Chondrocyte (in vitro differentiated cells): ENCODE results near the gene NISCH. TPM values are rescaled to one million over a fixed set of nuclear protein-coding genes. Genes with fewer than 3 reads are reported as not detected.

ENCODE experiments used
- DNase-seq: peaks from one replicate; pipeline ENCODE4 v3.0.0; 2021; ENCODE audit warnings: mixed read lengths, low spot score
- H3K27ac Mint-ChIP-seq: one replicate; pipeline ENCODE4 v1.8.0; 2021; ENCODE audit warnings: mild to moderate bottlenecking, moderate library complexity, mixed read lengths; ENCODE audit not compliant: unreplicated experiment
- H3K27me3 Mint-ChIP-seq: 2 replicates; pipeline ENCODE4 v1.8.0; 2021; ENCODE audit warnings: low read depth, mixed read lengths
- H3K36me3 Mint-ChIP-seq: 2 replicates; pipeline ENCODE4 v1.8.0; 2021; ENCODE audit warnings: low read depth, mixed read lengths
- H3K4me1 Mint-ChIP-seq: 2 replicates; pipeline ENCODE4 v1.8.0; 2021; ENCODE audit warnings: low read depth, mild to moderate bottlenecking, mixed read lengths
- H3K4me3 Mint-ChIP-seq: one replicate; pipeline ENCODE4 v1.8.0; 2021; ENCODE audit warnings: mild to moderate bottlenecking, moderate library complexity, mixed read lengths; ENCODE audit not compliant: unreplicated experiment
- H3K9me3 Mint-ChIP-seq: 2 replicates; pipeline ENCODE4 v1.8.0; 2021; ENCODE audit warnings: low read depth, mixed read lengths
- CTCF ChIP-seq: fragments of 200-600 bp; sonication (generic); IDR thresholded peaks from 2 replicates; pipeline ENCODE4 v1.5.0; 2021; ENCODE audit warnings: antibody characterized with exemption, mild to moderate bottlenecking, moderate library complexity
- total RNA-seq: library from RNA; stranded (reverse); gene quantifications from 3 replicates; pipeline ENCODE4 v1.2.1, GENCODE V29; 2021

NISCH gene
- total RNA-seq, 1 donor from 2014 or later: 101 TPM

- H3K27ac Mint-ChIP-seq: no peak overlapping the region
- TF ChIP-seq CTCF: no peak
- H3K4me1 Mint-ChIP-seq: peaks cover 34% of the 10 kb centered on the region
- no peak overlapping the region for H3K4me3 Mint-ChIP-seq
- H3K9me3 Mint-ChIP-seq: no peaks in the 10 kb centered on the region
- H3K27me3 Mint-ChIP-seq: no peaks in the 10 kb centered on the region
- DNase-seq: no peak
- H3K36me3 Mint-ChIP-seq: peaks cover 2% of the 10 kb centered on the region
Measured at GRCh38 chr3:52451237-52452083, 3.9 kb upstream of the NISCH start.

GRCh38 chr3:52452126-52452525 is 3.3 kb upstream of the NISCH start:
- Mint-ChIP-seq H3K9me3 (no peaks in the 10 kb centered on the region), H3K4me1 (peaks cover 38% of the 10 kb centered on the region), H3K27ac (no peak overlapping the region), H3K4me3 (no peak overlapping the region), H3K27me3 (no peaks in the 10 kb centered on the region), H3K36me3 (peaks cover 2% of the 10 kb centered on the region)
- no peak for TF ChIP-seq CTCF
- DNase-seq: no peak

- TF ChIP-seq CTCF: no peak
- no peaks in the 10 kb centered on the region for H3K9me3 Mint-ChIP-seq
- no peak overlapping the region for H3K4me3 Mint-ChIP-seq
- no peaks in the 10 kb centered on the region for H3K27me3 Mint-ChIP-seq
- H3K36me3 Mint-ChIP-seq: peaks cover 4% of the 10 kb centered on the region
- no peak overlapping the region for H3K27ac Mint-ChIP-seq
- peaks cover 42% of the 10 kb centered on the region for H3K4me1 Mint-ChIP-seq
- no peak for DNase-seq
Measured at GRCh38 chr3:52452570-52453221, 2.7 kb upstream of the NISCH start.

GRCh38 chr3:52453496-52454249 is 1.7 kb upstream of the NISCH start, which contains the start of gene TNNC1:
TSS of gene TNNC1 (minus strand) at chr3:52454041. CDS start at chr3:52454015, 26 bp downstream.
- no peaks in the 10 kb centered on the region for H3K9me3 Mint-ChIP-seq
- H3K4me1 Mint-ChIP-seq: peaks cover 42% of the 10 kb centered on the region
- no peak for TF ChIP-seq CTCF
- DNase-seq: no peak
- peaks cover 9% of the 10 kb centered on the region for H3K36me3 Mint-ChIP-seq
- peak within 1 kb of the TSS; percentile 74 for H3K27ac Mint-ChIP-seq
- H3K27me3 Mint-ChIP-seq: no peaks in the 10 kb centered on the region
- peak within 1 kb of the TSS; percentile 100 for H3K4me3 Mint-ChIP-seq
